ENCODE data around the gene UBXN2A. TPM values are rescaled to one million over a fixed set of nuclear protein-coding genes. Genes with fewer than 3 reads are reported as not detected.
A peak's percentile ranks its signal among the peaks of the same experiment; 100 is the strongest.

UBXN2A gene
- polyA plus RNA-seq, 1 donor: 11.7 TPM

- DNase-seq: no peak
- H3K27me3 ChIP-seq (ENCODE audit: control insufficient read depth, insufficient read depth, low read length): no peaks in the 10 kb centered on the region
- no CpG with 5 or more reads among the region's 3 CpGs for WGBS (ENCODE audit: insufficient coverage, low lambda C conversion rate)
- no peak overlapping the region for H3K4me3 ChIP-seq (ENCODE audit: low read length)
- H3K9me3 ChIP-seq (ENCODE audit: control insufficient read depth, low read depth, low read length): no peaks in the 10 kb centered on the region
- H3K4me1 ChIP-seq (ENCODE audit: control insufficient read depth, insufficient read depth, low read length): no peaks in the 10 kb centered on the region
- no peak overlapping the region for H3K27ac ChIP-seq (ENCODE audit: low read length)
- H3K36me3 ChIP-seq (ENCODE audit: control insufficient read depth, insufficient read depth, low read length): no peaks in the 10 kb centered on the region
Measured at GRCh38 chr2:23912054-23912453, 28.2 kb upstream of the UBXN2A start.

- Histone ChIP-seq H3K27ac (ENCODE audit: low read length) (no peak overlapping the region), H3K4me1 (ENCODE audit: control insufficient read depth, insufficient read depth, low read length) (no peaks in the 10 kb centered on the region), H3K27me3 (ENCODE audit: control insufficient read depth, insufficient read depth, low read length) (no peaks in the 10 kb centered on the region), H3K4me3 (ENCODE audit: low read length) (no peak overlapping the region), H3K36me3 (ENCODE audit: control insufficient read depth, insufficient read depth, low read length) (no peaks in the 10 kb centered on the region), H3K9me3 (ENCODE audit: control insufficient read depth, low read depth, low read length) (no peaks in the 10 kb centered on the region)
- WGBS (ENCODE audit: insufficient coverage, low lambda C conversion rate): no CpG with 5 or more reads among the region's 7 CpGs
- DNase-seq: no peak
Measured at GRCh38 chr2:23915327-23915726, 24.9 kb upstream of the UBXN2A start.

GRCh38 chr2:23916727-23917405 lies 23.4 kb upstream of the UBXN2A start:
- H3K27ac ChIP-seq (ENCODE audit: low read length): no peak overlapping the region
- 100% methylated on average over 1 of the region's 3 CpGs for WGBS (ENCODE audit: insufficient coverage, low lambda C conversion rate)

DNA sequence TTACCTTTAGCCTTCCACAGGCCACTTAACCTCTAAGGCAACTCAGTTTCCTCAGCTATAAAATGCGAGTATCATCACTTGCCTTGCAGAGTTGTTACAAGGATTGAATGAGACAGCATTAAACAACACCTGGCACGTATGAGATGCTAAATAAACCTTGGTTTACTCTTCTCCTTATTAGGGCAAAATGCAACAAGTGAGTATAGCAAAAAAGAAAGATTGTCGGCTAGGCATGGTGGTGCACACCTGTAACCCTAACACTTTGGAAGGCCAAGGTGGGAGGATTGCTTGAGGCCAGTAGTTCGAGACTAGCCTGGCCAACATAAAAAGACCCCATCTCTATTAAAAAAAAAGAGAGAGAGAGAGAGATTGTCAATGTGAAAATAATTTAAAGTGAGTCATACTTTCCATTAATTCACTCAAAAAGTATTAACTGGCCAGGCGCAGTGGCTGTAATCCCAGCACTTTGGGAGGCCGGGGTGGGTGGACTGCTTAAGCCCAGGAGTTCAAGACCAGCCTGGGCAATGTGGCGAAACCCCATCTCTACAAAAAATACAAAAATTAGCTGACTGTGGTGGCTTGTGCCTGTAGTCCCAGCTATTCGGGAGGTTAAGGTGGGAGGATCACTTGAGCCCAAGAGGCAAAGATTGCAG lies 21.3 kb upstream of the UBXN2A start:
- Histone ChIP-seq H3K4me1 (ENCODE audit: control insufficient read depth, insufficient read depth, low read length) (peaks cover under 1% of the 10 kb centered on the region), H3K27ac (ENCODE audit: low read length) (no peak overlapping the region)
- no CpG with 5 or more reads among the region's 8 CpGs for WGBS (ENCODE audit: insufficient coverage, low lambda C conversion rate)

More at GRCh38 chr2:23916727-23917405, 23.4 kb upstream of the UBXN2A start:
- DNase-seq: no peak
- Histone ChIP-seq H3K4me3 (ENCODE audit: low read length) (no peak overlapping the region), H3K4me1 (ENCODE audit: control insufficient read depth, insufficient read depth, low read length) (no peaks in the 10 kb centered on the region), H3K9me3 (ENCODE audit: control insufficient read depth, low read depth, low read length) (no peaks in the 10 kb centered on the region), H3K27me3 (ENCODE audit: control insufficient read depth, insufficient read depth, low read length) (no peaks in the 10 kb centered on the region), H3K36me3 (ENCODE audit: control insufficient read depth, insufficient read depth, low read length) (no peaks in the 10 kb centered on the region)

DNA sequence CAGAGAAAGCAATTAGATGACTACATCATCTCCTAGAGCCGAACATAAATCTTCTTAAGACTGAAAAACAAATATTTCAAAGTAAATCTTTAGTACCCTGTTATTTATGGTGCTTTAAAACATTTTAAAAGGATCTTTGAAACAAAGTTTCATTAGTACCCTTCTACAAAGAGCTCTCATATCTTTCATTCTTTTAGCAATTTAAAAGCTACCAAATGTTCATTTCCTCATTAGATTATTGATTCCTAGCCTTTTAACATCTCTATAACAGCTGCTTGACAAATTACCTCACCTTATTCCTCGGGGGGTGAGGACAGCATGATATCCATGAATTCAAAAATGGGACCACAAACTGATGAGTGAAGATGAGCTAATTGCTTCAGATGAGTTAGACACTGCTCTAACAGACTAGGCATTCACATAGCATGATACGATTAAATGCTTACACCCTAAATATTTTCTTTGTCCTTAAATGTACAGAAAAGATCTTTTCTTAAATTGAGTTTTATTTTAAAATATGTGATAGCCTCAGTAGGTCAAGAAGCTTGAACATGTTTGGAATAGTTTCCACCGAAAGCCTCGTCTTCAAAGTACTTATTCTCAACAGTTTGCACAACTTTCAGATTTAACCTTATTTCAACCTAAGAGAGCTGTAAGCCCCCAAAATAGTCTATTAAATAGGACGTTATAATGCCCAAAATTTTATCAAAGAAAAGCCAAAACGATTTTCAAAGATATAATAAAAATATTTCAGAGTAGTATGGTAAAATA lies 15.5 kb upstream of the UBXN2A start:
- DNase-seq: no peak
- Histone ChIP-seq H3K9me3 (ENCODE audit: control insufficient read depth, low read depth, low read length) (peaks cover 7% of the 10 kb centered on the region), H3K4me1 (ENCODE audit: control insufficient read depth, insufficient read depth, low read length) (peaks cover 5% of the 10 kb centered on the region), H3K27ac (ENCODE audit: low read length) (no peak overlapping the region), H3K36me3 (ENCODE audit: control insufficient read depth, insufficient read depth, low read length) (no peaks in the 10 kb centered on the region), H3K27me3 (ENCODE audit: control insufficient read depth, insufficient read depth, low read length) (no peaks in the 10 kb centered on the region), H3K4me3 (ENCODE audit: low read length) (peak overlapping the region; percentile 84)
- WGBS (ENCODE audit: insufficient coverage, low lambda C conversion rate): 35% methylated on average over 5 of the region's 7 CpGs

More for the DNA sequence above, 21.3 kb upstream of the UBXN2A start:
- H3K9me3 ChIP-seq (ENCODE audit: control insufficient read depth, low read depth, low read length): no peaks in the 10 kb centered on the region
- no peaks in the 10 kb centered on the region for H3K27me3 ChIP-seq (ENCODE audit: control insufficient read depth, insufficient read depth, low read length)
- H3K36me3 ChIP-seq (ENCODE audit: control insufficient read depth, insufficient read depth, low read length): no peaks in the 10 kb centered on the region
- no peak overlapping the region for H3K4me3 ChIP-seq (ENCODE audit: low read length)
- no peak for DNase-seq

DNA sequence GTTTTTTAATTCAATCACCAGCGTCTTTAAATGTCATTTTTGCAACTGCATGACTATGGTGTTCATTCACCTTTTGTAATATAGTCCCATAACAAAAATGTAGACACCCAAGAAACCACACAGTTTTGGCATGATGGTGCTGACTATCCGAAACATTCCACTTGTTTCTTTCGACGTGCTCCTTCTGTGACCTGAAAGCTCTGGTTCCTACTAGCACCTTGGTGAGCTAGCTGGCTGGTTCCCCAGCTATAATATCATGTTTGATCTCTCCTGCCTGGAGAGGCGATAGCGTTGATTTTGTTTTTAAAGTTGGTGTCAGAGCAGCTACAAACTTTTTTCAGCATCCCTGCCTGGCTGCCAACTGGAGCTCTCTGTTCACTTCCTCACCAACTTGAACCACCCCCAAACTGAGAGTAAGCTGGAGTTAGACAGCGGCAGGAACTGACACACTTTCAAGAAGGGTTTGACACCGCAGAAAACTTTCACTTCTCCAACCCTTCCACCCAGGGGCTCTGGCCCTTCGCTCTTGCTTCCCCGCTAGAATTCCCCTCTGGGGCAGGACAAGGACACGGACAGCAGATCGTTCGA lies 14.5 kb upstream of the UBXN2A start:
- Histone ChIP-seq H3K27me3 (ENCODE audit: control insufficient read depth, insufficient read depth, low read length) (no peaks in the 10 kb centered on the region), H3K9me3 (ENCODE audit: control insufficient read depth, low read depth, low read length) (peaks cover 7% of the 10 kb centered on the region), H3K27ac (ENCODE audit: low read length) (peak overlapping the region; percentile 99), H3K4me1 (ENCODE audit: control insufficient read depth, insufficient read depth, low read length) (peaks cover 5% of the 10 kb centered on the region), H3K36me3 (ENCODE audit: control insufficient read depth, insufficient read depth, low read length) (no peaks in the 10 kb centered on the region), H3K4me3 (ENCODE audit: low read length) (peak overlapping the region; percentile 84)
- 17% methylated on average over 1 of the region's 13 CpGs for WGBS (ENCODE audit: insufficient coverage, low lambda C conversion rate)
- peak; percentile 42 to 73 for DNase-seq

DNA sequence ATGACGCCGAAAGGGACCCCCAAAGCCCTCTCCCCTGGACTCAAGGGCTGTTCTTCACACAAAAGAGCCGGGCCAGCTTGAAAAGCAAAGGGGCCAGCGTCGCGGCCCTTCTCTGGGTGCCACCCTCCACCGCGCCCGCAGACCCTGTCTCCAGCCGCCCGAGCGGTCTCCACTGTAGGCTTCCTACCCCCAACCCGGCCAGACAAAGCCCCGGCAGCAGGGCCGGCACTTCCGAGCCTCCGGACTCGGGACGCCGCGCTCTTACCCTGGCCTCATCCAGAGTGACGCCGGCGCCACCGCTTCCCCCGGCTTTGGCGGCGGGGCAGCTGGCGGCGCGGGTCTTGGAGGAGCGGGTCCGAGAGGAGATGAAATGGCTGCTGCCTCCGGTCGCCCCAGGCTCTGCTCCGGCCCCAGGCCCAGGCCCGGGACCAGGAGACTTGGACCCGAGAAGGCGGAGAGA lies 13.9 kb upstream of the UBXN2A start:
- peak in 1 of 2 donors; percentile 31 for DNase-seq
- Histone ChIP-seq H3K27me3 (ENCODE audit: control insufficient read depth, insufficient read depth, low read length) (no peaks in the 10 kb centered on the region), H3K4me3 (ENCODE audit: low read length) (peak overlapping the region; percentile 84), H3K4me1 (ENCODE audit: control insufficient read depth, insufficient read depth, low read length) (peaks cover 5% of the 10 kb centered on the region), H3K9me3 (ENCODE audit: control insufficient read depth, low read depth, low read length) (peaks cover 7% of the 10 kb centered on the region), H3K36me3 (ENCODE audit: control insufficient read depth, insufficient read depth, low read length) (no peaks in the 10 kb centered on the region), H3K27ac (ENCODE audit: low read length) (peak overlapping the region; percentile 99)
- WGBS (ENCODE audit: insufficient coverage, low lambda C conversion rate): no CpG with 5 or more reads among the region's 39 CpGs

- Histone ChIP-seq H3K4me3 (ENCODE audit: low read length) (peak within 1 kb of the TSS; percentile 84), H3K27ac (ENCODE audit: low read length) (peak within 1 kb of the TSS; percentile 99), H3K36me3 (ENCODE audit: control insufficient read depth, insufficient read depth, low read length) (no peaks in the 10 kb centered on the region), H3K9me3 (ENCODE audit: control insufficient read depth, low read depth, low read length) (peaks cover 7% of the 10 kb centered on the region), H3K27me3 (ENCODE audit: control insufficient read depth, insufficient read depth, low read length) (no peaks in the 10 kb centered on the region), H3K4me1 (ENCODE audit: control insufficient read depth, insufficient read depth, low read length) (peaks cover 5% of the 10 kb centered on the region)
- DNase-seq: peak; percentile 97 to 98
- WGBS (ENCODE audit: insufficient coverage, low lambda C conversion rate): 0% methylated on average over 1 of the region's 88 CpGs
Measured at GRCh38 chr2:23926750-23927571, 13.3 kb upstream of the UBXN2A start, which contains the start of gene ATAD2B. TSS of gene ATAD2B (minus strand) at chr2:23927123. CDS start at chr2:23926770, 353 bp downstream.

DNA sequence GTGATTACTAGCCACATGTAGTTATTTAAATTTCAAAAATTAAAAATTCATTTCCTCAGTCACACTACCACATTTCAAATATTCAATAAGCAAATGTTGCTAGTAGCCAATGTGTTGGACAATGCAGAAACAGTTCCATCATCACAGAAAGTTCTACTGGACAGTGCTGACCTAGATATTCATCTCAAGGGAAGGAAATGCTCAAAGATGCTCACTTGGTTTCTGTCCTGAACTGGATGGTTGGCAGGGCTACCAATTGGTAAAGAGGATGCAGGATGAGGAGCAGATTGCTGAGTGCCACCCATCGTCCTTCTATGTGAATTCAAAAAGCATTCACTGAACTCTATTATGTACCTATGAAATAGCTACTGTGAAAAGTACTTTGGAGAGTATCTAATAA lies 6.0 kb upstream of the UBXN2A start:
- no peaks in the 10 kb centered on the region for H3K4me1 ChIP-seq (ENCODE audit: control insufficient read depth, insufficient read depth, low read length)
- DNase-seq: no peak
- no peaks in the 10 kb centered on the region for H3K36me3 ChIP-seq (ENCODE audit: control insufficient read depth, insufficient read depth, low read length)
- no CpG with 5 or more reads among the region's 1 CpG for WGBS (ENCODE audit: insufficient coverage, low lambda C conversion rate)
- H3K9me3 ChIP-seq (ENCODE audit: control insufficient read depth, low read depth, low read length): no peaks in the 10 kb centered on the region
- no peaks in the 10 kb centered on the region for H3K27me3 ChIP-seq (ENCODE audit: control insufficient read depth, insufficient read depth, low read length)
- H3K4me3 ChIP-seq (ENCODE audit: low read length): no peak overlapping the region
- H3K27ac ChIP-seq (ENCODE audit: low read length): no peak overlapping the region

Data from large intestine (tissue), 3 donors.